Epithelial cell of esophagus (primary cell): Measurements from ENCODE around the gene TRIM33.

Experiments used
- DNase-seq: peaks from one replicate; pipeline ENCODE4 v3.0.0; 2010; ENCODE audit warnings: low read depth
- H3K4me3 ChIP-seq: 2 replicates; pipeline ENCODE4 v1.5.1; 2011; ENCODE audit warnings: mild to moderate bottlenecking, low read length, control low read depth
- TF ChIP-seq, protein P1 (sequence below): IDR thresholded peaks from 2 replicates; pipeline ENCODE4 v1.5.1; 2011; ENCODE audit warnings: low read depth, mild to moderate bottlenecking, low read length, control low read depth, inconsistent platforms; ENCODE audit not compliant: insufficient read depth; ENCODE audit errors: missing control alignments

TRIM33 gene

DNA sequence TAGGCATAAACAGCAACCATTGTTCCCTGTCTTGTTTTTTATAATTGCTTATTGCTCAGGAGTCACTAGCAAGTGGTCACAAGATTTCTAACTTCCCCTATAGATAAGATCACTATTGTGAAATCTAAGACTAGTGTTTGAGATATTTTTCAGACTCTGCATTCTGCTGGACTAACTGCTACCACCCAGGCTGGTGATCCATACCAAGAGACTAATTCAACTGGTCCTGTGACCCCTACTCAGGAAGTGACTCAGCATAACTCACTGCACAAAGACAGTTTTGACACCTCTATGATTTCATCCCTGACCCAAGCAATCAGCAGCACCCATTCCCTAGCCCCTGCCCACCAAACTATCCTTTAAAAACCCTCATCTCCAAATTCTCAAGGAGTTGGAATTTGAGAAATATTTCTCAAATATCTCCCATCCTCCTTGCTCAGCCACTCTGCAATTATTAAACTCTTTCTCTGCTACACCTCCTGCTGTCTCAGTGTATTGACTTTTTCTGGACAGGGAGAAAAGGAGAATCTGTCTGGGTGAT, 52.7 kb downstream of the TRIM33 start:
- DNase-seq, result peak; percentile 75
- TF ChIP-seq, protein P1, sequence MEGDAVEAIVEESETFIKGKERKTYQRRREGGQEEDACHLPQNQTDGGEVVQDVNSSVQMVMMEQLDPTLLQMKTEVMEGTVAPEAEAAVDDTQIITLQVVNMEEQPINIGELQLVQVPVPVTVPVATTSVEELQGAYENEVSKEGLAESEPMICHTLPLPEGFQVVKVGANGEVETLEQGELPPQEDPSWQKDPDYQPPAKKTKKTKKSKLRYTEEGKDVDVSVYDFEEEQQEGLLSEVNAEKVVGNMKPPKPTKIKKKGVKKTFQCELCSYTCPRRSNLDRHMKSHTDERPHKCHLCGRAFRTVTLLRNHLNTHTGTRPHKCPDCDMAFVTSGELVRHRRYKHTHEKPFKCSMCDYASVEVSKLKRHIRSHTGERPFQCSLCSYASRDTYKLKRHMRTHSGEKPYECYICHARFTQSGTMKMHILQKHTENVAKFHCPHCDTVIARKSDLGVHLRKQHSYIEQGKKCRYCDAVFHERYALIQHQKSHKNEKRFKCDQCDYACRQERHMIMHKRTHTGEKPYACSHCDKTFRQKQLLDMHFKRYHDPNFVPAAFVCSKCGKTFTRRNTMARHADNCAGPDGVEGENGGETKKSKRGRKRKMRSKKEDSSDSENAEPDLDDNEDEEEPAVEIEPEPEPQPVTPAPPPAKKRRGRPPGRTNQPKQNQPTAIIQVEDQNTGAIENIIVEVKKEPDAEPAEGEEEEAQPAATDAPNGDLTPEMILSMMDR, result no peak
- H3K4me3 ChIP-seq, result no peak overlapping the region

DNA sequence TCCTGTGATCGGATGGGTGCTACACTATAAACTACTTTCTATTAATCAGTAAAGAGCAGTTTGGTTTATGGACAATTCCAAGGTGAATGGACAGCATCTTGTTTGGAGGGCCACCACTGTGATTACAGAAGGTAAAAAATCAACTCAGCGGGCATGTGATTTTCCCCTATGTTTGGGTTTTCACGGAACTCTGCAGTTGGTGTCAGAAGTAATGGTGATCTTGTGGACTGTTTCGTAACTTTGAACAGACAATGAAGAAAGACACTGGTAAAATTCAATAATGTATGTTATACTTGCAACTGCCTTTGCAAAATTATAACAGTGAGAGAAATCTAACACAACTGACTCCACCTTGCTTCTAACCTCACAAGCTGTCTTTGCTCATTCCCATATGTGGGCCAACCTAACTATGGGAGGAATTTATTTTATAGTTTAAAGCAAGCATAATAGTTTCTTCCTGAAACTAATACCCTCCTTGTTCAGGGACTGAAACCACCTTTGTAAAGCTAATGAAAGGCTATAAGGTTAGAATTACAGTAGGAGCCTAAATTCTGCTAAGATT, 53.2 kb downstream of the TRIM33 start:
- no peak for DNase-seq
- TF ChIP-seq, protein P1, result no peak
- no peak overlapping the region for H3K4me3 ChIP-seq

DNA sequence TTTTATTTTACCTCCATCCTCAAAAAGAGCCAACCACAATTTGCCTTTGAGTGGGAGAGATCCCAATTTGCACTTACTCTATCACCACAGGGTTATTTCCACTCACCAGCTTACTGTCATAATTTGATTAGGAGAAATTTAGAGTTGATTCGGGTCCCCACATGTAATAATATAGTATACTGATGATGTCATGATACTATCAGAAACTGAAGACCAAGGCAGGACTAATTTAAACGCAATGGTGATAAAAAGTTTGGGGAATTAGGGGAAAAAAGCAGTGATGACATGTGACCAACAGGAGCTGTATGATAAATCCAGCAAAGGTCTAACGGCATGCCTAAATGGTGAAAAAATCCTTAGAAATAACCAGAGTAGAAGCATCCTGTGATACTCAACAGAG, 54.4 kb downstream of the TRIM33 start:
- TF ChIP-seq, protein P1, result no peak
- DNase-seq, result no peak
- H3K4me3 ChIP-seq, result no peak overlapping the region

DNA sequence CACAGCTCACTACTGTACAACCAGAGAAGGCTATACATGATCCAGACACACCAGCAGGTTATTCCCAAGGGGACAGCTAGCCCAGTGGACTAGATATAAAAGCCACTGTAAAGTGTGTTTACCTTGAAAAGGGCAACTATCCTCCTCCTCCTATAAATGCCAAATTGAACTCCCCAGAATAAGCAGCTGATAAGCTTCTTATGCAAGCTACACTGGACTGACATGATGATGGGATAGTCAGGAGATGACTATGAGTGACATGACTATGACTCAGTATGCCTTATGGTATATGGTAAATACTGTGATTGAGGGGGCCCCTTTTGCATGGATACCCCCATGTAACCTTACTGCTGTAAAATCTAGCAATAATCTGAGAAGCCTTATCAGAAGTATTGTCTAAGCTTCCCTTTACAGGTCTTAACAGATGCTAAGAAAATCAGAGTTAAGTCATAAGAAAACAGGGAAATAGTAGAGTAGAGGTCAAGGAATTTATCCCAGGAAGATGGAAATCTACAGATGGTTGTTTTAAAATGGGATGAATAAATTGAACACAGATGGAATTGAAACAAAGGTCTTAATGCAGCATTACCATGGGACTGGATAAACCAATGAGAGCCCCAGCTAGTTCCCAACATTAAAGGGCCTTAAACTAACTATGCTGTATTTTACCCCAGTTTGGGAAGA, 55.8 kb downstream of the TRIM33 start:
- TF ChIP-seq, protein P1, result no peak
- H3K4me3 ChIP-seq, result no peak overlapping the region
- DNase-seq, result peak; percentile 64

DNA sequence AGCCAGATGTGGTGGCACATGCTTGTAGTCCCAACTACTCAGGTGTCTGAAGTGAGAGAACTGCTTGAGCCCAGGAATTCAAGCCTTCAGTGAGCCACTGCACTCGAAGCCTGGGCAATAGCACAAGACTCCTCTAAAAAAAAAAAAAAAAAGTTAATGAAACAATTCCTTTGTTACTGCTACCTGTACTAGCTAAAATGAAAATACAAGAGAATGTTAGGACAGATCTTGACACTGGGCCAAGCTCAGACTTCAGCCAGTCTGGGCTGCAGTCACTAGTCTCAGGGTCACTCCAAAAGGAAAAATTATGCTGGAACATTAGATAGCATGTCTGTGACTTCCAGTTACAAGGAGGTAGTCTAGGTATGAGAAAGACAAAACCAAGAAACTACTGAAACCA, 56.5 kb downstream of the TRIM33 start:
- TF ChIP-seq, protein P1, result no peak
- DNase-seq, result no peak
- no peak overlapping the region for H3K4me3 ChIP-seq

DNA sequence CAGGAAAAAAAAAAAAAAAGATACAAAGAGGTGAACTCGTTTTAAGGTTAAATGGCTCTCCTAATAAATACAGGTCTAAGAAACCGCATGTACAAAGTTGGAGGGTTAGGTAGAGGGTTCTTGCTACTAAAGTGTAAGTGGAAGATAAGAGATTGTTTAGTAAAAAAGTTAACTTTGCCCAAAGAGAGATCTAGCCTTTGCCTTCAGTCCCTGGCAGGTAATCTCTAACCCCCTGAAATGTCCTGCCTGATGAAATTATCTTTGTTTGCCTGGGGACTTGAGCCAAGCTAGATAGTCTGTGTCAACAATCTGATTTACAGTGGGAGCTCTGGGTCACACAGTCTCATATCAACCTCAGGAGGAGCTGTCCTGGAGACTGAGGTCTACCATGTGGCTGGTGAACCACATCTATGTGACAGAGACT, 57.6 kb downstream of the TRIM33 start:
- TF ChIP-seq, protein P1, result no peak
- H3K4me3 ChIP-seq, result no peak overlapping the region
- no peak for DNase-seq

DNA sequence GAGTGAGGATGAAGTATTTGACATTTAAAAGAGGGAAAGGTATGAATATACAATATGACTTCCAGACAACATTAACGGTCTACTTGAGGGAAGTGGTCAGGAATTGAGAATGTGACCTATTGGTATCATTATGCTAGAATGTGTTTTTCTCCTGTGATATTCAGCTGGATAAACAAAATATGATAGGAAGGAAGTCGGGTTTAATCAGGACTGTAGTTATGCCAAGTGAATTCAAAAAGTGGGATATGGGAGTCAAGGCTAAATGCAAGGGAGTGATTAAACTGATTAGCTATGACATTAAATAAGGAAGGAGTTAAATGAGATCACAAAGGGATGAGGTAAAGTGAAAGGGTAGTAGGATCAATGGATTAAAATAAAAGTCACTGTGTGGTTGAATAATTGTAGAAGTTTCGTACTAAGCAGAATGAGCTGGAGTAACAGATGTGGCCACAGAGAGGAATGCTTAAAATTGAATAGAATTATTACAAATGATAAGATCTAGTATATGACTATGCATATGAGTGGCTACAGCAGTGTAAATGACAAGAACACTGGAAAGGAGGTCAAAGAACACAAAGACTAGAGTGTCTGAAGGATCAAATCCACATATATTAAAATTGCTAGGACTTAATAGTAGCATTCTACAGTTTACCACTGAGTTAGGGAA, 62.5 kb downstream of the TRIM33 start:
- DNase-seq, result no peak
- TF ChIP-seq, protein P1, result no peak
- H3K4me3 ChIP-seq, result no peak overlapping the region
